ENCODE measurements around the gene DNAJA4.

DNAJA4 gene

GRCh38 chr15:78317145-78317836 lies 52.9 kb downstream of the DNAJA4 start:
- DNase-seq: no peak

- DNase-seq: no peak
These were observed 55.2 kb downstream of the DNAJA4 start for GRCh38 chr15:78319588-78319987.

- no peak for DNase-seq
These were observed 55.8 kb downstream of the DNAJA4 start for GRCh38 chr15:78320183-78320582.

- no peak for DNase-seq
These were observed 56.7 kb downstream of the DNAJA4 start for GRCh38 chr15:78321041-78321570.

GRCh38 chr15:78321786-78322185 lies 57.4 kb downstream of the DNAJA4 start:
- no peak for DNase-seq

- peak; percentile 5 for DNase-seq
These were observed 57.9 kb downstream of the DNAJA4 start for GRCh38 chr15:78322243-78322642.

- no peak for DNase-seq
These were observed 58.6 kb downstream of the DNAJA4 start for GRCh38 chr15:78322724-78323521.

GRCh38 chr15:78323693-78324092 lies 59.3 kb downstream of the DNAJA4 start:
- DNase-seq: no peak

GRCh38 chr15:78324144-78324543 lies 59.8 kb downstream of the DNAJA4 start:
- DNase-seq: no peak

GRCh38 chr15:78325092-78325843 lies 60.9 kb downstream of the DNAJA4 start:
- DNase-seq: no peak

- DNase-seq: no peak
These were observed 63.1 kb downstream of the DNAJA4 start for GRCh38 chr15:78327466-78327865.

- no peak for DNase-seq
These were observed 65.3 kb downstream of the DNAJA4 start for GRCh38 chr15:78329625-78330024.
